Smooth muscle cell (in vitro differentiated cells): ENCODE results near the gene NR1H3. TPM values are rescaled to one million over a fixed set of nuclear protein-coding genes. Genes with fewer than 3 reads are reported as not detected.

ENCODE experiments used
- DNase-seq: peaks from one replicate; lab custom pipeline; 2025; ENCODE audit not compliant: unreplicated experiment; lab: John Stamatoyannopoulos, UW
- H2AFZ ChIP-seq: fragments of 200-600 bp; sonication (generic); 2 replicates; pipeline ENCODE4 v1.6.0; 2016; ENCODE audit warnings: antibody characterized with exemption, low read depth, mild to moderate bottlenecking
- H3F3A ChIP-seq: fragments of 200-600 bp; sonication (generic); 2 replicates; pipeline ENCODE4 v1.6.0; 2017; ENCODE audit warnings: antibody characterized with exemption, low read depth
- H3K27ac ChIP-seq: fragments of 200-600 bp; sonication (generic); 2 replicates; pipeline ENCODE4 v1.5.1; 2016; ENCODE audit warnings: low read depth, mild to moderate bottlenecking
- H3K27me3 ChIP-seq: fragments of 200-600 bp; sonication (generic); 2 replicates; pipeline ENCODE4 v1.6.1; 2016; ENCODE audit warnings: low read depth, mild to moderate bottlenecking
- H3K36me3 ChIP-seq: fragments of 200-600 bp; sonication (generic); 2 replicates; pipeline ENCODE4 v1.5.1; 2016; ENCODE audit warnings: low read depth
- H3K4me1 ChIP-seq: fragments of 200-600 bp; sonication (generic); 2 replicates; pipeline ENCODE4 v1.5.1; 2016; ENCODE audit warnings: low read depth
- H3K4me2 ChIP-seq: fragments of 200-600 bp; sonication (generic); 2 replicates; pipeline ENCODE4 v1.6.0; 2016; ENCODE audit warnings: mild to moderate bottlenecking
- H3K4me3 ChIP-seq: fragments of 200-600 bp; sonication (generic); 2 replicates; pipeline ENCODE4 v1.5.1; 2016; ENCODE audit warnings: mild to moderate bottlenecking
- H3K79me2 ChIP-seq: fragments of 200-600 bp; sonication (generic); 2 replicates; pipeline ENCODE4 v1.6.0; 2016; ENCODE audit warnings: low read depth, mild to moderate bottlenecking
- H3K9ac ChIP-seq: fragments of 200-600 bp; sonication (generic); 2 replicates; pipeline ENCODE4 v1.6.0; 2016; ENCODE audit warnings: low read depth
- H3K9me3 ChIP-seq: fragments of 200-600 bp; sonication (generic); replicated peaks from 2 replicates; pipeline ENCODE4 v1.5.1; 2016; ENCODE audit warnings: low read depth
- H4K20me1 ChIP-seq: fragments of 200-600 bp; sonication (generic); 2 replicates; pipeline ENCODE4 v1.6.0; 2016; ENCODE audit warnings: low read depth
- CTCF ChIP-seq: fragments of 200-600 bp; sonication (generic); IDR thresholded peaks from 2 replicates; pipeline ENCODE4 v1.5.1; 2017; ENCODE audit warnings: borderline replicate concordance, mild to moderate bottlenecking, antibody characterized with exemption; ENCODE audit not compliant: insufficient read depth, poor library complexity, severe bottlenecking
- WGBS: methylation state at CpG from one replicate; pipeline ENCODE4 v1.1.7; 2016; ENCODE audit warnings: low lambda C conversion rate; 5-methylcytosine and 5-hydroxymethylcytosine counted together
- polyA plus RNA-seq: library from polyadenylated mRNA; unstranded; fragments of >200 nt; fragmentation: Nextera tagmentation; extraction: Ambion mirVana; gene quantifications from 2 replicates; pipeline ENCODE4 v1.2.1, GENCODE V29; 2016
- total RNA-seq: library from RNA; depleted of rRNA; stranded (reverse); fragments of >200 nt; gene quantifications from 2 replicates; pipeline ENCODE4 v1.2.3, GENCODE V29; 2014

The NR1H3 gene
- total and polyA plus RNA-seq, 2 experiments from 2014 or later, result 8.1 to 13.7 TPM

DNA sequence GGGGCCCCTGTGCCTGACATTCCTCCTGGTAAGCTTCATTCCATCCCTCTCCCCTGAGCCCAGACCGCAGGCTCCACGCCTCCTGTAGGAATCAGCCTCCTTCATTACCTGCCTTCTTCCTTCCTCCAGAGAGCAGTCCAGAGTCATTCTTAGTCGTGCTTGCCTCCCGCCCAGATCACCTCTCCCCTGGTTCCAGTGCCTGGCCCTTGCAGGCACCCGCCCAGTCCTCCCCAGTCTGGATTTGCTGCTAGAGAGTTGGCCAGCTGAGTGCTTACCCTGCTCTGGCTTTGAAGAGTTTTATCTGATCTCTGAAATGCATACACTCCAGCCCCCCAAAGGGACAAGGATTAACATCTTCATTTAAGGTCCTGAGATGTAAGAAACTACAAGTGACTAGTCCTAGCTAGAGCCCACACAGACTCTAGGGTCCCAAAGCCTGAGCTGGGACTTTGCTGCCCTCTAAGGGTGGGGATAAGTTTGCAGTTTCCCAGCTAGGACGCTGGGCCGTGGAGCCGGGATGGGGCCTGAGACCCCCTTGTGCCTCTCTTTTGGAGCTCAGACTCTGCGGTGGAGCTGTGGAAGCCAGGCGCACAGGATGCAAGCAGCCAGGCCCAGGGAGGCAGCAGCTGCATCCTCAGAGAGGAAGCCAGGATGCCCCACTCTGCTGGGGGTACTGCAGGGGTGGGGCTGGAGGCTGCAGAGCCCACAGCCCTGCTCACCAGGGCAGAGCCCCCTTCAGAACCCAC lies 1.6 kb downstream of the NR1H3 start:
- H3K4me1 ChIP-seq, result peaks cover 20% of the 10 kb centered on the region
- H3K27ac ChIP-seq, result peak overlapping the region; percentile 42
- no peak for DNase-seq

GRCh38 chr11:47260366-47260765 lies 2.6 kb downstream of the NR1H3 start:
- Histone ChIP-seq H2AFZ (no peak overlapping the region), H3K4me2 (no peak overlapping the region), H4K20me1 (no peaks in the 10 kb centered on the region), H3K79me2 (no peaks in the 10 kb centered on the region), H3K9me3 (no peaks in the 10 kb centered on the region), H3K4me1 (peaks cover 17% of the 10 kb centered on the region), H3F3A (peaks cover 14% of the 10 kb centered on the region), H3K27ac (no peak overlapping the region), H3K4me3 (no peak overlapping the region), H3K36me3 (no peaks in the 10 kb centered on the region), H3K9ac (no peak overlapping the region), H3K27me3 (no peaks in the 10 kb centered on the region)
- TF ChIP-seq CTCF, result no peak
- DNase-seq, result no peak
- 92% methylated on average over 19 of the region's 19 CpGs for WGBS

More for the DNA sequence above, 1.6 kb downstream of the NR1H3 start:
- peak; percentile 48 for TF ChIP-seq CTCF
- H4K20me1 ChIP-seq, result no peaks in the 10 kb centered on the region
- H3K36me3 ChIP-seq, result no peaks in the 10 kb centered on the region
- H3F3A ChIP-seq, result peaks cover 18% of the 10 kb centered on the region
- no peaks in the 10 kb centered on the region for H3K9me3 ChIP-seq
- H3K27me3 ChIP-seq, result no peaks in the 10 kb centered on the region
- no peak overlapping the region for H3K9ac ChIP-seq
- no peaks in the 10 kb centered on the region for H3K79me2 ChIP-seq
- WGBS, result 44% methylated on average over 10 of the region's 10 CpGs
- no peak overlapping the region for H3K4me3 ChIP-seq
- no peak overlapping the region for H2AFZ ChIP-seq
- H3K4me2 ChIP-seq, result peak overlapping the region; percentile 81

- H4K20me1 ChIP-seq, result no peaks in the 10 kb centered on the region
- WGBS, result 92% methylated on average over 22 of the region's 22 CpGs
- H3K27me3 ChIP-seq, result no peaks in the 10 kb centered on the region
- no peaks in the 10 kb centered on the region for H3K36me3 ChIP-seq
- no peaks in the 10 kb centered on the region for H3K9me3 ChIP-seq
- H3K4me3 ChIP-seq, result no peak overlapping the region
- no peak for DNase-seq
- TF ChIP-seq CTCF, result no peak
- no peak overlapping the region for H3K9ac ChIP-seq
- no peaks in the 10 kb centered on the region for H3K79me2 ChIP-seq
- H3F3A ChIP-seq, result peaks cover 14% of the 10 kb centered on the region
- H2AFZ ChIP-seq, result no peak overlapping the region
- H3K4me2 ChIP-seq, result no peak overlapping the region
- no peak overlapping the region for H3K27ac ChIP-seq
- peaks cover 17% of the 10 kb centered on the region for H3K4me1 ChIP-seq
Observed at GRCh38 chr11:47261291-47261800, 3.5 kb downstream of the NR1H3 start.
